Activated CD4-positive, alpha-beta T cell treated with anti-CD3 and anti-CD28 coated beads, Interleukin-2, amount 10 ng/mL, durations not matched to agents 24 days and 14 days (primary cell): ENCODE data around the gene TTC32. TPM values are rescaled to one million over a fixed set of nuclear protein-coding genes. Genes with fewer than 3 reads are reported as not detected.
"Not testable (repeated sequence)": the region's sequence is repeated elsewhere in the genome, so short reads cannot be mapped to it uniquely, and the experiment has no call there.

Experiments used
- DNase-seq: peaks from one replicate; pipeline ENCODE4 v3.0.0; 2022
- H3K27ac Mint-ChIP-seq: one replicate; pipeline ENCODE4 v1.8.0; 2022; ENCODE audit warnings: mild to moderate bottlenecking, mixed read lengths
- H3K27me3 Mint-ChIP-seq: one replicate; pipeline ENCODE4 v1.8.0; 2022; ENCODE audit warnings: mixed read lengths
- H3K36me3 Mint-ChIP-seq: one replicate; pipeline ENCODE4 v1.8.0; 2022; ENCODE audit warnings: low read depth, mild to moderate bottlenecking, mixed read lengths
- H3K4me1 Mint-ChIP-seq: one replicate; pipeline ENCODE4 v1.8.0; 2021; ENCODE audit warnings: mixed read lengths
- H3K4me3 Mint-ChIP-seq: one replicate; pipeline ENCODE4 v1.8.0; 2022; ENCODE audit warnings: mild to moderate bottlenecking, moderate library complexity, mixed read lengths
- H3K9me3 Mint-ChIP-seq: one replicate; pipeline ENCODE4 v1.8.0; 2021; ENCODE audit warnings: mixed read lengths
- intact Hi-C: fragments of 100-400 bp; cut with micrococcal nuclease; formaldehyde crosslinking; loops from one replicate; pipeline ENCODE4 v1.15.1; 2023
- total RNA-seq: library from RNA; stranded (reverse); gene quantifications from 2 replicates; pipeline ENCODE4 v1.2.3, GENCODE V29; 2022

The TTC32 gene
- total RNA-seq = 10.5 and 11.0 TPM in 2 replicates

GRCh38 chr2:19901442-19902215 is at the start of gene TTC32:
TTC32 (minus strand) TSS chr2:19901983; CDS start chr2:19901854, 129 bp downstream.
- DNase-seq = peak; percentile 98
- Mint-ChIP-seq H3K4me3 (peak within 1 kb of the TSS; percentile 94), H3K27me3 (peaks cover 13% of the 10 kb centered on the region), H3K9me3 (peaks cover 8% of the 10 kb centered on the region), H3K4me1 (peaks cover 34% of the 10 kb centered on the region), H3K27ac (peak within 1 kb of the TSS; percentile 91), H3K36me3 (peaks cover 13% of the 10 kb centered on the region)
- intact Hi-C loops = loop anchor here (1.0 to 10.0 kb wide), 10 partner anchors 8 to 1341 kb away; partner anchors contain the start of genes LAPTM4A, PUM2, RDH14 and RHOB

GRCh38 chr2:19949071-19949470 is 47.3 kb upstream of the TTC32 start:
- Mint-ChIP-seq H3K27me3 (no peaks in the 10 kb centered on the region), H3K4me3 (no peak overlapping the region), H3K27ac (no peak overlapping the region), H3K4me1 (no peaks in the 10 kb centered on the region), H3K36me3 (peaks cover 2% of the 10 kb centered on the region), H3K9me3 (no peaks in the 10 kb centered on the region)
- DNase-seq = no peak
- intact Hi-C loops = no loop called here

GRCh38 chr2:19947184-19947940 is 45.6 kb upstream of the TTC32 start:
- no peak overlapping the region for H3K4me3 Mint-ChIP-seq
- H3K9me3 Mint-ChIP-seq = no peaks in the 10 kb centered on the region
- no peak for DNase-seq
- no peaks in the 10 kb centered on the region for H3K4me1 Mint-ChIP-seq
- intact Hi-C loops = no loop called here
- H3K27me3 Mint-ChIP-seq = no peaks in the 10 kb centered on the region
- no peak overlapping the region for H3K27ac Mint-ChIP-seq
- peaks cover 2% of the 10 kb centered on the region for H3K36me3 Mint-ChIP-seq

GRCh38 chr2:19944205-19944845 is 42.5 kb upstream of the TTC32 start:
- Mint-ChIP-seq H3K4me3 (no peak overlapping the region), H3K27me3 (no peaks in the 10 kb centered on the region), H3K4me1 (no peaks in the 10 kb centered on the region), H3K36me3 (peaks cover 2% of the 10 kb centered on the region), H3K27ac (no peak overlapping the region), H3K9me3 (no peaks in the 10 kb centered on the region)
- intact Hi-C loops = no loop called here
- DNase-seq = no peak

- peaks cover 2% of the 10 kb centered on the region for H3K36me3 Mint-ChIP-seq
- intact Hi-C loops = no loop called here
- H3K4me3 Mint-ChIP-seq = no peak overlapping the region
- no peak for DNase-seq
- H3K9me3 Mint-ChIP-seq = no peaks in the 10 kb centered on the region
- H3K27me3 Mint-ChIP-seq = no peaks in the 10 kb centered on the region
- no peaks in the 10 kb centered on the region for H3K4me1 Mint-ChIP-seq
- no peak overlapping the region for H3K27ac Mint-ChIP-seq
These were observed 41.4 kb upstream of the TTC32 start for GRCh38 chr2:19943189-19943588.

GRCh38 chr2:19942199-19942598 is 40.4 kb upstream of the TTC32 start:
- Mint-ChIP-seq H3K36me3 (no peaks in the 10 kb centered on the region), H3K4me1 (no peaks in the 10 kb centered on the region), H3K4me3 (no peak overlapping the region), H3K27me3 (no peaks in the 10 kb centered on the region), H3K9me3 (no peaks in the 10 kb centered on the region), H3K27ac (no peak overlapping the region)
- DNase-seq = no peak
- intact Hi-C loops = no loop called here

GRCh38 chr2:19937004-19937403 is 35.2 kb upstream of the TTC32 start:
- DNase-seq = no peak
- Mint-ChIP-seq H3K9me3 (no peaks in the 10 kb centered on the region), H3K36me3 (no peaks in the 10 kb centered on the region), H3K4me3 (no peak overlapping the region), H3K4me1 (no peaks in the 10 kb centered on the region), H3K27ac (no peak overlapping the region), H3K27me3 (no peaks in the 10 kb centered on the region)
- intact Hi-C loops = no loop called here

- Mint-ChIP-seq H3K27me3 (no peaks in the 10 kb centered on the region), H3K4me3 (no peak overlapping the region), H3K36me3 (peaks cover under 1% of the 10 kb centered on the region), H3K27ac (no peak overlapping the region), H3K9me3 (no peaks in the 10 kb centered on the region), H3K4me1 (no peaks in the 10 kb centered on the region)
- no peak for DNase-seq
- intact Hi-C loops = no loop called here
These were observed 34.4 kb upstream of the TTC32 start for GRCh38 chr2:19936203-19936602.

- Mint-ChIP-seq H3K27me3 (no peaks in the 10 kb centered on the region), H3K4me3 (no peak overlapping the region), H3K27ac (no peak overlapping the region), H3K36me3 (peaks cover 18% of the 10 kb centered on the region), H3K4me1 (no peaks in the 10 kb centered on the region), H3K9me3 (peaks cover 3% of the 10 kb centered on the region)
- intact Hi-C loops = no loop called here
- DNase-seq = peak; percentile 31
These were observed 31.7 kb upstream of the TTC32 start for GRCh38 chr2:19933351-19933981.

- no peak overlapping the region for H3K4me3 Mint-ChIP-seq
- peak; percentile 1 for DNase-seq
- no peaks in the 10 kb centered on the region for H3K27me3 Mint-ChIP-seq
- intact Hi-C loops = no loop called here
- H3K36me3 Mint-ChIP-seq = peaks cover 21% of the 10 kb centered on the region
- H3K4me1 Mint-ChIP-seq = no peaks in the 10 kb centered on the region
- H3K27ac Mint-ChIP-seq = no peak overlapping the region
- peaks cover 3% of the 10 kb centered on the region for H3K9me3 Mint-ChIP-seq
These were observed 31.1 kb upstream of the TTC32 start for GRCh38 chr2:19932928-19933327.

- peaks cover 43% of the 10 kb centered on the region for H3K36me3 Mint-ChIP-seq
- intact Hi-C loops = no loop called here
- peak; percentile 2 for DNase-seq
- no peak overlapping the region for H3K4me3 Mint-ChIP-seq
- H3K9me3 Mint-ChIP-seq = peaks cover 8% of the 10 kb centered on the region
- no peaks in the 10 kb centered on the region for H3K4me1 Mint-ChIP-seq
- H3K27ac Mint-ChIP-seq = no peak overlapping the region
- H3K27me3 Mint-ChIP-seq = no peaks in the 10 kb centered on the region
These were observed 27.4 kb upstream of the TTC32 start for GRCh38 chr2:19929226-19929625.

GRCh38 chr2:19927816-19928215 is 26.0 kb upstream of the TTC32 start:
- intact Hi-C loops, H3K27ac Mint-ChIP-seq, H3K9me3 Mint-ChIP-seq, H3K27me3 Mint-ChIP-seq, H3K4me3 Mint-ChIP-seq, H3K4me1 Mint-ChIP-seq: not testable (repeated sequence)
- peak; percentile 35 for DNase-seq
- H3K36me3 Mint-ChIP-seq = peaks cover 43% of the 10 kb centered on the region

- not testable (repeated sequence) for DNase-seq, H3K27ac Mint-ChIP-seq, H3K27me3 Mint-ChIP-seq
These were observed 22.7 kb upstream of the TTC32 start for GRCh38 chr2:19924526-19924925.

More at GRCh38 chr2:19924526-19924925, 22.7 kb upstream of the TTC32 start:
- H3K4me1 Mint-ChIP-seq, intact Hi-C loops, H3K4me3 Mint-ChIP-seq, H3K9me3 Mint-ChIP-seq: not testable (repeated sequence)
- peaks cover 36% of the 10 kb centered on the region for H3K36me3 Mint-ChIP-seq
